Measurements from ENCODE around the gene PCMT1. TPM values are rescaled to one million over a fixed set of nuclear protein-coding genes. Genes with fewer than 3 reads are reported as not detected.

The PCMT1 gene
- 81.0 to 90.7 TPM (median 84.5 TPM) in 3 replicates for total RNA-seq (2021)
- Bru-seq, nascent RNA: percentile 76 among the genes with signal in this experiment
- long read RNA-seq, experiment 1, transcript PCMT1-203 (8 exons, 1,938 nt): major isoform, 165 of 408 reads
- long read RNA-seq, experiment 1, transcript PCMT1-201 (7 exons, 1,293 nt): minor isoform, 102 of 408 reads
- long read RNA-seq, experiment 1, transcript PCMT1-205 (8 exons, 1,984 nt): minor isoform, 106 of 408 reads
- long read RNA-seq, experiment 1, partial matches to known transcripts: 9 of 408 reads
- long read RNA-seq, experiment 1, other reads (novel, unspliced or antisense): 26 of 408 reads
- long read RNA-seq, experiment 2, transcript PCMT1-203 (8 exons, 1,938 nt): minor isoform, 40 of 164 reads
- long read RNA-seq, experiment 2, transcript PCMT1-201 (7 exons, 1,293 nt): major isoform, 62 of 164 reads
- long read RNA-seq, experiment 2, transcript PCMT1-205 (8 exons, 1,984 nt): minor isoform, 20 of 164 reads
- long read RNA-seq, experiment 2, partial matches to known transcripts: 16 of 164 reads
- long read RNA-seq, experiment 2, other reads (novel, unspliced or antisense): 26 of 164 reads
- long read RNA-seq, experiment 3, transcript PCMT1-205 (8 exons, 1,984 nt): minor isoform, 244 of 881 reads
- long read RNA-seq, experiment 3, transcript PCMT1-201 (7 exons, 1,293 nt): minor isoform, 241 of 881 reads
- long read RNA-seq, experiment 3, transcript PCMT1-203 (8 exons, 1,938 nt): major isoform, 345 of 881 reads
- long read RNA-seq, experiment 3, partial matches to known transcripts: 12 of 881 reads
- long read RNA-seq, experiment 3, other reads (novel, unspliced or antisense): 37 of 881 reads

- Mint-ChIP-seq H3K36me3 (no peaks in the 10 kb centered on the region), H3K27ac (peak within 1 kb of the TSS; percentile 84), H3K4me3 (peak within 1 kb of the TSS; percentile 88), H3K4me1 (peaks cover 21% of the 10 kb centered on the region), H3K9me3 (no peaks in the 10 kb centered on the region), H3K27me3 (ENCODE audit: low read depth) (no peaks in the 10 kb centered on the region)
- peak; percentile 84 for DNase-seq (ENCODE audit: low spot score)
- ChIA-PET POLR2A (interaction anchor here (1.0 kb wide), 1 partner anchor 32 kb away, joined by 3 read pairs; the partner anchor contains the start of gene LATS1), CTCF (interaction anchor here (1.4 kb wide), 1 partner anchor 56 kb away, joined by 3 read pairs; no protein-coding TSS in a partner anchor)
- ATAC-seq: peak; percentile 82
- TF ChIP-seq CTCF (IDR thresholded peaks at IDR 0.05) (no peak), FOXP1 (CRISPR knock-in tag; IDR thresholded peaks at IDR 0.05; ENCODE audit: borderline replicate concordance) (no peak), MLX (CRISPR knock-in tag; IDR thresholded peaks at IDR 0.05) (0 out of 2 replicates have a peak, but pooled peaks have one; percentile 46), TEAD4 (CRISPR knock-in tag; IDR thresholded peaks at IDR 0.05) (no peak), E2F5 (CRISPR knock-in tag; IDR thresholded peaks at IDR 0.05) (0 out of 2 replicates have a peak, but pooled peaks have one; percentile 48), SP1 (CRISPR knock-in tag; conservative IDR thresholded peaks at IDR 0.05) (peak; percentile 65; the same call in 1 of the 2 replicates), ATF3 (CRISPR knock-in tag; conservative IDR thresholded peaks at IDR 0.05) (no peak), ATF6 (CRISPR knock-in tag; IDR thresholded peaks at IDR 0.05) (no peak), TCF7 (CRISPR knock-in tag; IDR thresholded peaks at IDR 0.05; ENCODE audit: low read depth) (no peak), ZNF281 (CRISPR knock-in tag; IDR thresholded peaks at IDR 0.05) (no peak), RORB (CRISPR knock-in tag; IDR thresholded peaks at IDR 0.05) (no peak), SMAD3 (CRISPR knock-in tag; IDR thresholded peaks at IDR 0.05; ENCODE audit: borderline replicate concordance) (no peak), IRF1 (CRISPR knock-in tag; IDR thresholded peaks at IDR 0.05) (no peak), HMGXB4 (CRISPR knock-in tag; IDR thresholded peaks at IDR 0.05) (peak; percentile 65; the same call in 1 of the 2 replicates), ERG (CRISPR knock-in tag; IDR thresholded peaks at IDR 0.05) (no peak), CDX4 (CRISPR knock-in tag; IDR thresholded peaks at IDR 0.05; ENCODE audit: borderline replicate concordance) (no peak), E2F1 (CRISPR knock-in tag; IDR thresholded peaks at IDR 0.05) (no peak)
Measured at GRCh38 chr6:149749594-149750135, at the start of gene PCMT1. PCMT1 (plus strand) TSS chr6:149749741; CDS start chr6:149749902, 161 bp downstream.

All from WTC11 (cell line).